ENCODE measurements around the gene FARP2. TPM values are rescaled to one million over a fixed set of nuclear protein-coding genes. Genes with fewer than 3 reads are reported as not detected.

The FARP2 gene
- total and polyA plus RNA-seq, 10 of the 15 experiments (the other 5 are each of a cell fraction or from before 2014, with no cell fraction given) = 5.5 to 67.5 (median 36.8) TPM

GRCh38 chr2:241508240-241509154, 152.4 kb downstream of the FARP2 start, which contains the start of gene STK25 (continued):
- no peak for TF ChIP-seq BCLAF1 (IDR thresholded peaks at IDR 0.05)
- TF ChIP-seq CUX1 (IDR thresholded peaks at IDR 0.05; ENCODE audit: insufficient replicate concordance, low read depth, low read length) = no peak
- TF ChIP-seq E2F4 (IDR thresholded peaks at IDR 0.05; ENCODE audit: low read depth, low read length) = peak; percentile 33; the same call in 1 of the 2 replicates
- TF ChIP-seq PAX8 (IDR thresholded peaks at IDR 0.05) = no peak
- TF ChIP-seq SMAD5 (IDR thresholded peaks at IDR 0.05; ENCODE audit: low read depth) = no peak; the same call in 1 of the 2 replicates
- TF ChIP-seq, protein P1, sequence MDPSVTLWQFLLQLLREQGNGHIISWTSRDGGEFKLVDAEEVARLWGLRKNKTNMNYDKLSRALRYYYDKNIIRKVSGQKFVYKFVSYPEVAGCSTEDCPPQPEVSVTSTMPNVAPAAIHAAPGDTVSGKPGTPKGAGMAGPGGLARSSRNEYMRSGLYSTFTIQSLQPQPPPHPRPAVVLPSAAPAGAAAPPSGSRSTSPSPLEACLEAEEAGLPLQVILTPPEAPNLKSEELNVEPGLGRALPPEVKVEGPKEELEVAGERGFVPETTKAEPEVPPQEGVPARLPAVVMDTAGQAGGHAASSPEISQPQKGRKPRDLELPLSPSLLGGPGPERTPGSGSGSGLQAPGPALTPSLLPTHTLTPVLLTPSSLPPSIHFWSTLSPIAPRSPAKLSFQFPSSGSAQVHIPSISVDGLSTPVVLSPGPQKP (IDR thresholded peaks at IDR 0.05; ENCODE audit: low read depth, low read length) = peak; percentile 53; the same call in 1 of the 2 replicates
- peak; percentile 19; the same call in 1 of the 2 replicates for TF ChIP-seq PKNOX1 (IDR thresholded peaks at IDR 0.05)
- no peak; the same call in 1 of the 2 replicates for TF ChIP-seq PML (IDR thresholded peaks at IDR 0.05; ENCODE audit: low read length)
- TF ChIP-seq ZSCAN29 (IDR thresholded peaks at IDR 0.05) = no peak
- TF ChIP-seq BMI1 (IDR thresholded peaks at IDR 0.05; ENCODE audit: borderline replicate concordance) = no peak
- no peak for TF ChIP-seq TCF12 (IDR thresholded peaks at IDR 0.05; ENCODE audit: low read depth, low read length)
- no peak for TF ChIP-seq CTCF (IDR thresholded peaks at IDR 0.05 in 2 of 3, conservative IDR thresholded peaks at IDR 0.05 in 1 of 3; ENCODE audit: control insufficient read depth in 2 of 3, extremely low read depth in 1 of 3, insufficient read depth in 1 of 3, low read depth in 3 of 3, low read length in 3 of 3)

All from GM12878 (cell line).